Measurements from ENCODE around the gene APIP.

Gene APIP

GRCh38 chr11:34877375-34877975 is 38.7 kb downstream of the APIP start:
- Histone ChIP-seq H3K4me1 (ENCODE audit: control insufficient read depth, insufficient read depth, low read length) (peaks cover 4% of the 10 kb centered on the region), H3K9ac (ENCODE audit: low read length) (no peak overlapping the region), H3K4me3 (ENCODE audit: low read length) (no peak overlapping the region), H3K9me3 (ENCODE audit: control insufficient read depth, low read length) (no peaks in the 10 kb centered on the region), H3K36me3 (ENCODE audit: control insufficient read depth, insufficient read depth, low read length, severe bottlenecking) (peaks cover 10% of the 10 kb centered on the region), H3K27me3 (replicated peaks; ENCODE audit: control insufficient read depth, insufficient read depth, low read length) (no peaks in the 10 kb centered on the region)
- DNase-seq (ENCODE audit: low read depth) = no peak

GRCh38 chr11:34874202-34874601 is 42.0 kb downstream of the APIP start:
- H3K4me1 ChIP-seq (ENCODE audit: control insufficient read depth, insufficient read depth, low read length) = peaks cover 4% of the 10 kb centered on the region
- no peak overlapping the region for H3K4me3 ChIP-seq (ENCODE audit: low read length)
- no peak overlapping the region for H3K9ac ChIP-seq (ENCODE audit: low read length)
- no peak for DNase-seq (ENCODE audit: low read depth)
- no peaks in the 10 kb centered on the region for H3K36me3 ChIP-seq (ENCODE audit: control insufficient read depth, insufficient read depth, low read length, severe bottlenecking)
- H3K27me3 ChIP-seq (replicated peaks; ENCODE audit: control insufficient read depth, insufficient read depth, low read length) = no peaks in the 10 kb centered on the region
- H3K9me3 ChIP-seq (ENCODE audit: control insufficient read depth, low read length) = no peaks in the 10 kb centered on the region

DNA sequence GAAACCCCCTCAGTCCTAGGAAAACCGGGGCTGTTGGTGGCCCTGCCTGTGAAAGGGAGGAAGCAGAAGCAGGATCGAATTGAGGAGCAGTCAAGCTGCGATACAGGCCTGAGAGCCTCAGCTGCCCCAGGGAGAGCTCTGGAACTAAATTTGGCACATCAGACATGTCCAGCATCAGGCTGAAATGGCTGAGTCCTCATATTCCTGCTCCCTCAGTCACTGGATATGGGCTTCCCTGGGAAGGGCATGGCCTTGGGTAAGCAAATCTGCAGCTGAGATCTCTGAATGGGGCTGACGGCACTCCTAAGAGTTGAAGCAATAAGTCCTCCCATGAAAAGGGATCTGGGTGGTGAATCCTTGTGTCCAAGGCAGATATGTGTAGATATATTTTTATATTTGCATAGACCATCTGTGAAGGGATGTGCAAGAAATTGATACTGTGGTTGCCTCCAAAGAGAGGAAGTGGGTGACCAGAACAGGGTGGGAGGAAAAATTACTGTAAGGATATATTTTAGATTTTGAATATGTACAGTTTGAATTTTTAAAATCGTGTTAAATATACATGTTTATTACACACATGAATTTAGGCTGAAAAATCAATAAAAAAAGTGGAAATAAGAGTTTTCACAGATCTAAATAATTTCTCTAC is 45.5 kb downstream of the APIP start:
- no peak for DNase-seq (ENCODE audit: low read depth)
- H3K4me1 ChIP-seq (ENCODE audit: control insufficient read depth, insufficient read depth, low read length) = peaks cover 10% of the 10 kb centered on the region
- no peaks in the 10 kb centered on the region for H3K9me3 ChIP-seq (ENCODE audit: control insufficient read depth, low read length)
- no peaks in the 10 kb centered on the region for H3K36me3 ChIP-seq (ENCODE audit: control insufficient read depth, insufficient read depth, low read length, severe bottlenecking)
- H3K27me3 ChIP-seq (replicated peaks; ENCODE audit: control insufficient read depth, insufficient read depth, low read length) = no peaks in the 10 kb centered on the region
- no peak overlapping the region for H3K4me3 ChIP-seq (ENCODE audit: low read length)
- H3K9ac ChIP-seq (ENCODE audit: low read length) = no peak overlapping the region

- H3K4me1 ChIP-seq (ENCODE audit: control insufficient read depth, insufficient read depth, low read length) = peaks cover 17% of the 10 kb centered on the region
- H3K36me3 ChIP-seq (ENCODE audit: control insufficient read depth, insufficient read depth, low read length, severe bottlenecking) = no peaks in the 10 kb centered on the region
- H3K27me3 ChIP-seq (replicated peaks; ENCODE audit: control insufficient read depth, insufficient read depth, low read length) = no peaks in the 10 kb centered on the region
- no peak for DNase-seq (ENCODE audit: low read depth)
- no peak overlapping the region for H3K4me3 ChIP-seq (ENCODE audit: low read length)
- H3K9ac ChIP-seq (ENCODE audit: low read length) = no peak overlapping the region
- H3K9me3 ChIP-seq (ENCODE audit: control insufficient read depth, low read length) = no peaks in the 10 kb centered on the region
These were observed 46.8 kb downstream of the APIP start for GRCh38 chr11:34869425-34869824.

GRCh38 chr11:34866375-34866774 is 49.8 kb downstream of the APIP start:
- Histone ChIP-seq H3K36me3 (ENCODE audit: control insufficient read depth, insufficient read depth, low read length, severe bottlenecking) (no peaks in the 10 kb centered on the region), H3K4me3 (ENCODE audit: low read length) (no peak overlapping the region), H3K27me3 (replicated peaks; ENCODE audit: control insufficient read depth, insufficient read depth, low read length) (no peaks in the 10 kb centered on the region), H3K9me3 (ENCODE audit: control insufficient read depth, low read length) (peaks cover 4% of the 10 kb centered on the region), H3K4me1 (ENCODE audit: control insufficient read depth, insufficient read depth, low read length) (peaks cover 13% of the 10 kb centered on the region), H3K9ac (ENCODE audit: low read length) (no peak overlapping the region)
- DNase-seq (ENCODE audit: low read depth) = peak; percentile 73

DNA sequence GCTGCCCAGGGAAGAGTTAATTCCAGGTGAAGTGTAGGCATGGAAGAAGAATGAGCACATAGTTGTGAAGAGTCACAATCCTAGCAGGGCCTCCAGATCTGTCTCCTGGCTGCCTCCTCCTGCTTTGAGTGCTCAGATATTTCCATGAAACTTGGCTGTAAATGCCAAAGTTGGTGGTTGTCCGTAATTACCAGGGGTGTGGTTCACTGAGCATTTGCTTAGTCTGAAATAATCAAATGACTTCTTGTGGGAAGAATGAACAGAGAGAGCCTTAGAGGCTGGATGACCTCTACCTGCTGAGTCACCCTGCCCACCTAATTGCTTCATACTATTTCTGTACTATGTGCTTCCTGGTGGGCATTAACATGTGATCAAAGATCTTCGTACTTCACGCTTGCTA is 50.9 kb downstream of the APIP start:
- peaks cover 4% of the 10 kb centered on the region for H3K9me3 ChIP-seq (ENCODE audit: control insufficient read depth, low read length)
- H3K36me3 ChIP-seq (ENCODE audit: control insufficient read depth, insufficient read depth, low read length, severe bottlenecking) = no peaks in the 10 kb centered on the region
- no peak overlapping the region for H3K9ac ChIP-seq (ENCODE audit: low read length)
- no peak for DNase-seq (ENCODE audit: low read depth)
- no peaks in the 10 kb centered on the region for H3K27me3 ChIP-seq (replicated peaks; ENCODE audit: control insufficient read depth, insufficient read depth, low read length)
- no peak overlapping the region for H3K4me3 ChIP-seq (ENCODE audit: low read length)
- peaks cover 18% of the 10 kb centered on the region for H3K4me1 ChIP-seq (ENCODE audit: control insufficient read depth, insufficient read depth, low read length)

DNA sequence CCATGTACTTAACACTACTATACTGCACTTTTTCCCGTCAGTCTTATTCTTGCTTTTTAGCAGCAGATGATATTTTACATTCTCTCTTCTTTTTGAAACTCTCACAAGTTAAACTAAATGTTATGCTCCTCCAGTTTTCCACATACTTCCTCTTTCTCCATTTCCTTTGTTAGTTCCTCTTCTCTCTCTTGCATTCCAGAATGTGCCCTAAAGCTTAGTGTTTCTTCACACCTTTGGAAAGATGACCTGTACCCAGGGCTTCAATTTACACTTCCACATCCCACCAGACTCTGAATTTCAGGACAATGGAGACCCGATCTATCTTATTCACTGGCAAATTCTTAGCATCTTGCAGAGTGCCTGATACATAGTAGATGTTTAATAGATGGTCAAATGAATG is 51.8 kb downstream of the APIP start:
- Histone ChIP-seq H3K27me3 (replicated peaks; ENCODE audit: control insufficient read depth, insufficient read depth, low read length) (no peaks in the 10 kb centered on the region), H3K4me1 (ENCODE audit: control insufficient read depth, insufficient read depth, low read length) (peaks cover 26% of the 10 kb centered on the region), H3K4me3 (ENCODE audit: low read length) (no peak overlapping the region), H3K9ac (ENCODE audit: low read length) (no peak overlapping the region), H3K9me3 (ENCODE audit: control insufficient read depth, low read length) (peaks cover 4% of the 10 kb centered on the region), H3K36me3 (ENCODE audit: control insufficient read depth, insufficient read depth, low read length, severe bottlenecking) (no peaks in the 10 kb centered on the region)
- DNase-seq (ENCODE audit: low read depth) = no peak

DNA sequence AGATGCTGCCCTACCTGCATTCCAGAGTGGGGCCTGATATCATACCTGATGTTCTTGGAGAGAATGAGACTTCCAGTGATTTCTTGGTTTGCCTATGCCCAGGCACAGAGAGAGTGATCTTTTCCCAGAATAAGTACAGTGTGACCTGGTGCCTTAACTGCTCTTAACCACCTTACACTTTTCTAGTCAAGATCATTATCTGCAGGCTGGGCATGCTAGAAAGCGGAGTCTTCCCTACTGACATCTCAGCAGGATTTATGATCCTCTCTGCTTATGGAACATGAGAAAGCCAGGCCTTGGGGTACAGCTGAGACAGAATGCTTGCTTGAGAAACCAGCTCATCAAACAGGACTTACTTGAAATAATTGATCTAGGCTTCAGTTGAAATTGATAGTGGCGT is 53.1 kb downstream of the APIP start:
- Histone ChIP-seq H3K9me3 (ENCODE audit: control insufficient read depth, low read length) (peaks cover 4% of the 10 kb centered on the region), H3K4me3 (ENCODE audit: low read length) (no peak overlapping the region)

GRCh38 chr11:34860518-34860917 is 55.7 kb downstream of the APIP start:
- Histone ChIP-seq H3K36me3 (ENCODE audit: control insufficient read depth, insufficient read depth, low read length, severe bottlenecking) (no peaks in the 10 kb centered on the region), H3K4me1 (ENCODE audit: control insufficient read depth, insufficient read depth, low read length) (peaks cover 24% of the 10 kb centered on the region)
- no peak for DNase-seq (ENCODE audit: low read depth)

More for the DNA sequence above, 53.1 kb downstream of the APIP start:
- Histone ChIP-seq H3K27me3 (replicated peaks; ENCODE audit: control insufficient read depth, insufficient read depth, low read length) (no peaks in the 10 kb centered on the region), H3K9ac (ENCODE audit: low read length) (no peak overlapping the region), H3K4me1 (ENCODE audit: control insufficient read depth, insufficient read depth, low read length) (peaks cover 29% of the 10 kb centered on the region), H3K36me3 (ENCODE audit: control insufficient read depth, insufficient read depth, low read length, severe bottlenecking) (no peaks in the 10 kb centered on the region)
- DNase-seq (ENCODE audit: low read depth) = no peak

DNA sequence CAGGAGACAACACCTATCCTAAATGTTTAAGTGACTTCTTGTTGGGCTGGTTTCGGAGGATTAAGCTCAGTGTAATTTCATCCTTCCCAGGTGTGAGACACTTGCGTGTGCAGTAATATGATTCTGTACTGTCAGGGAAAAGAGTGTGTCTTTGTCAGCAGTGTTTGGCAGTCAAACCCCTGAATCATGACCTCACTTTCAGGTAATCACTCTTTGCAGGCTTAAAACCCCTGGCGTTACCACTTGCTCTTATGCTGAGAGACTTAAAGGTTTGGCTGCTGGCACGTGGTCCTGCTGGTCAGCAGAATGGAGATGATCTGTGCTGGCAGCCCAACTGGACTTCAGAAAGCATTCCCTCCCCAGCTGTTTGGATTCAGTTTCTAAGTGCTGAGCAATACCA is 56.1 kb downstream of the APIP start:
- H3K9ac ChIP-seq (ENCODE audit: low read length) = no peak overlapping the region
- H3K4me1 ChIP-seq (ENCODE audit: control insufficient read depth, insufficient read depth, low read length) = peaks cover 24% of the 10 kb centered on the region
- H3K4me3 ChIP-seq (ENCODE audit: low read length) = no peak overlapping the region
- H3K9me3 ChIP-seq (ENCODE audit: control insufficient read depth, low read length) = peaks cover 4% of the 10 kb centered on the region
- no peaks in the 10 kb centered on the region for H3K27me3 ChIP-seq (replicated peaks; ENCODE audit: control insufficient read depth, insufficient read depth, low read length)
- H3K36me3 ChIP-seq (ENCODE audit: control insufficient read depth, insufficient read depth, low read length, severe bottlenecking) = no peaks in the 10 kb centered on the region
- peak; percentile 5 for DNase-seq (ENCODE audit: low read depth)

More at GRCh38 chr11:34860518-34860917, 55.7 kb downstream of the APIP start:
- Histone ChIP-seq H3K9ac (ENCODE audit: low read length) (no peak overlapping the region), H3K9me3 (ENCODE audit: control insufficient read depth, low read length) (peaks cover 4% of the 10 kb centered on the region), H3K4me3 (ENCODE audit: low read length) (no peak overlapping the region), H3K27me3 (replicated peaks; ENCODE audit: control insufficient read depth, insufficient read depth, low read length) (no peaks in the 10 kb centered on the region)

DNA sequence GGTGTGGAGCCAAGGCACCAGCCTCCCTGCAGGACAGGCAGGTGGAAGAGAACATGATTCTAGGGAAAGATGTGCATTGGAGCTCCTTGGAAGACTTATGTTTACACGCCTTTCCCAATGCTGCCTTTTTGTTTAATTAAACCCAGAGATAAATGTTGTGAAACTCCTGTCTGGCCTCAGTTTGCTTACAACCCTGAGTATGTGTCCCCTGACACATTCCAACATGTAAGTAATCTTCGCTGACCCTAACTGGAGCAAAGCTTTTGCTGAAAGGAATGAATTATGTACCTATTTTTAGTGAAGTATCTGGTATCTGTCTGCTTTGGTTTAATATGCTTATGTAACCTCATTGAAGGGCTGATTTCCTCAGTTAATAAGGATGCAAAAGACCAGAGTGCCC is 56.7 kb downstream of the APIP start:
- Histone ChIP-seq H3K9ac (ENCODE audit: low read length) (no peak overlapping the region), H3K9me3 (ENCODE audit: control insufficient read depth, low read length) (peaks cover 4% of the 10 kb centered on the region), H3K36me3 (ENCODE audit: control insufficient read depth, insufficient read depth, low read length, severe bottlenecking) (no peaks in the 10 kb centered on the region), H3K4me1 (ENCODE audit: control insufficient read depth, insufficient read depth, low read length) (peaks cover 26% of the 10 kb centered on the region), H3K27me3 (replicated peaks; ENCODE audit: control insufficient read depth, insufficient read depth, low read length) (no peaks in the 10 kb centered on the region), H3K4me3 (ENCODE audit: low read length) (no peak overlapping the region)
- no peak for DNase-seq (ENCODE audit: low read depth)

GRCh38 chr11:34857463-34857862 is 58.7 kb downstream of the APIP start:
- Histone ChIP-seq H3K4me1 (ENCODE audit: control insufficient read depth, insufficient read depth, low read length) (peaks cover 26% of the 10 kb centered on the region), H3K4me3 (ENCODE audit: low read length) (no peak overlapping the region), H3K27me3 (replicated peaks; ENCODE audit: control insufficient read depth, insufficient read depth, low read length) (peaks cover 5% of the 10 kb centered on the region), H3K36me3 (ENCODE audit: control insufficient read depth, insufficient read depth, low read length, severe bottlenecking) (no peaks in the 10 kb centered on the region), H3K9me3 (ENCODE audit: control insufficient read depth, low read length) (no peaks in the 10 kb centered on the region), H3K9ac (ENCODE audit: low read length) (no peak overlapping the region)
- no peak for DNase-seq (ENCODE audit: low read depth)
